Sigmoid colon (tissue), 3 donors: Measurements from ENCODE around the gene GRIK1.

ENCODE experiments used
- CTCF ChIP-seq, 4 experiments: fragments of 450-650 bp in 3 of 4; fragments of 200-600 bp in 1 of 4; IDR thresholded peaks; one replicate each; pipeline ENCODE4 v1.5.1; 2016 to 2019; ENCODE audit warnings: antibody characterized with exemption in 4 of 4, mild to moderate bottlenecking in 3 of 4, moderate library complexity in 2 of 4
- POLR2A ChIP-seq, 2 donors: fragments of 450-650 bp; IDR thresholded peaks; one replicate each; pipeline ENCODE4 v1.6.1; 2016; ENCODE audit warnings: antibody characterized with exemption in 2 of 2, mild to moderate bottlenecking in 2 of 2, moderate library complexity in 2 of 2

- TF ChIP-seq POLR2A (IDR thresholded peaks at IDR 0.05) (no peak), CTCF (IDR thresholded peaks at IDR 0.05) (no peak)
Measured at GRCh38 chr21:29875036-29875716, 64.6 kb downstream of the GRIK1 start.
